HG03159 (cell line): ENCODE results near the gene PPTC7.
A peak's percentile ranks its signal among the peaks of the same experiment; 100 is the strongest.
"Not testable (repeated sequence)": the region's sequence is repeated elsewhere in the genome, so short reads cannot be mapped to it uniquely, and the experiment has no call there.

Source experiments
- ATAC-seq: cut with Tn5 transposase; IDR thresholded peaks from one replicate; pipeline ENCODE4 v1.9.1; 2021; ENCODE audit warnings: mild to moderate bottlenecking, moderate library complexity; ENCODE audit not compliant: unreplicated experiment

The PPTC7 gene

DNA sequence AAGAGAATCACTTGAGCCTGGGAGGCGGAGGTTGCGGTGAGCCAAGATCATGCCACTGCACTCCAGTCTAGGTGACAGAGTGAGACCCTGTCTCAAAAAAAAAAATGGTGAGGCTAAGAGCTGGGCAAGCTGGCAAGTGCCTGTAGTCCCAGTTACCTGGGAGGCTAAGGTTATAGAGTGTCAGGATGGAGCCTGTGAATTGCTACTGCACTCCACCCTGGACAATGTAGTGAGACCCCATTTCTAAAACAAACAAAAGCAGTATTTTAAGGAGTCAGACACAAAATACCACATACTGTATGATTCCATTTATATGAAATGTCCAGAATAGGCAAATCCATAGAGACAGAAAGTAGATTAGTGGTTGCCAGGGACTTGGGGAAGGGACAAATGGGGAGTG, 4.0 kb upstream of the PPTC7 start:
- not testable (repeated sequence) for ATAC-seq

DNA sequence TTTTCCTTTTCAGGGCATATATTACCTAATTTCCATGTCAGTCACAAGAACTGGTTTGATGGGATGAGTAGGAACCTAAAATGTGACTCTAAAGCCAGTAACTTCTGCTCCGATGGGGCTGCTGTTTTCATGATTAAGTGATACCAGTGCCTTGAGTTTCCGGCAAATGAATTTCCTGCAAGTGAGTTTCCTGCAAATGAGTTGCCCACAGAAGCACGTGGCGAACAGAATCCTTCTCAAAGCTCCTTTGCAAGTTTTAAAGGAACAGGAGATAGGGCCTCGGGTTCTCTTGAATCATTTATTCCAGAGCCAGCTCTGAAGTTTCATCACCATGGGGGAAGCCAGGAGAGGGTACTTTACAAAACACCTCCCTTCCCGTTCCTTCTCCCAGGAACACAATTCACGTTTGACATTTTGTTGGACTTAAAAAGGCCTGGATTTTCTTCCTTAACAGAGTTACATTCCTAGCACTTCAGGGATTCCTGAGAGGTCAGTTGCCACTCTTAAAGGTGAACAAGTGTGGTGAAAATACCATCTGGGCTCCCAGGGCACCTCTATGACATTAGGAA, 2.2 kb upstream of the PPTC7 start:
- no peak for ATAC-seq

DNA sequence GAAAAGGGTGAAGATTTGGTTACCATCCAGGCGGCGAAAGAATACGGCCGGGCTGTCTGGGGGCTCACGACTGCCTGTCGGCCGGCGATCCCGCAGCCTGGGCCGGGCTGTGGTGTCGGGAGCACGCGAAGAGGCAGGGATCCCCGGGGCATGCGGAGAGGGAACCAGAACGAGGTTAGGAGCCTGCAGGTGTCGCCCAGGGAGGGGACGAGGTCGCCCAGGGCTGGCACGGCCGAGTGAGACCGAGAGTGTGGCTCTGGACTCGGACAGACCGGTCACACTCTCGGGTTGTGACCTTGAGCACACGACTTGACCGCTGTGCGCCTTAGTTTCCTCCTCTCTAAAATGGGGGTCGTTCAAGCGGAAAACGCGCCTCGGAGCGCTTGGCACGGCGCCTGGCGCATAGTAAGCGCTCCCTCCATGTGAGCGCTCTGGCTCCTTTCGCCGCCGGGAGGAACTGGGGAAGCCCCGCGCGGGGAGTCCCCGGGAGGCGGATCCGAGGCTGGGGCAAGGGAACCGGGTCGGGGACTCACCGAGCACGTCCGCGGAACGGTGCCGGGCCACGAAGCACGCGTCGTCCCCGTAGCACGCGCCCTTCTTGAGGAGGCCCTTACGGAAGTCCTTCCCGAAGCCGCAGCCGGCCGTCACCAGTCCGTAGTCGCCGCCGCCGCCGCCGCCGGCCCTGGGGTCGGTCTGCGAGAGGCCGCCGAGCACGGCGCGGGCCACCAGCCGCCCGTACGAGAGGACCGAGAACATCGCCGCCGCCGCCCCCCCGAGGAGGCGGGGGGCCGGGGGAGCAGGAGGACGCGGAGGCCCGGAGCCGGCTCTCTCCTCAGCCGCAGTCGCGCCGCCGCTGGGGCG, 612 bp downstream of the PPTC7 start:
- peak; percentile 38 for ATAC-seq

DNA sequence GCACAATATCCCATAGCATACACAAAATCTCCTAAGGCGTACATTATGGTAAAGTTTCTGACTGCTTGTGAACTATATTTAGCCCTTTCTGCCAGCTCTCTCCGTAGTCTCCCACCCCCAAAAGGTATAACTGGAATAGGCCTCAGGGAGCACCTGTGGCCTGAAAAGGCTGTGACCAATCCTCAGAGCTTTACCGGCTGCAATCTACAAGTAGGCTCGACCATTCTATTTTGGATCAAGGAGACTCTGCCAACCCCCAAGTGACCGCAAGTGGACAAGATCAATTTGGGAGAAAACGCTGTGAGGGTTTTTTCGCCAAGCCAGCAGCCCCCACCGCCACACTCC, 1.2 kb downstream of the PPTC7 start:
- no peak for ATAC-seq

DNA sequence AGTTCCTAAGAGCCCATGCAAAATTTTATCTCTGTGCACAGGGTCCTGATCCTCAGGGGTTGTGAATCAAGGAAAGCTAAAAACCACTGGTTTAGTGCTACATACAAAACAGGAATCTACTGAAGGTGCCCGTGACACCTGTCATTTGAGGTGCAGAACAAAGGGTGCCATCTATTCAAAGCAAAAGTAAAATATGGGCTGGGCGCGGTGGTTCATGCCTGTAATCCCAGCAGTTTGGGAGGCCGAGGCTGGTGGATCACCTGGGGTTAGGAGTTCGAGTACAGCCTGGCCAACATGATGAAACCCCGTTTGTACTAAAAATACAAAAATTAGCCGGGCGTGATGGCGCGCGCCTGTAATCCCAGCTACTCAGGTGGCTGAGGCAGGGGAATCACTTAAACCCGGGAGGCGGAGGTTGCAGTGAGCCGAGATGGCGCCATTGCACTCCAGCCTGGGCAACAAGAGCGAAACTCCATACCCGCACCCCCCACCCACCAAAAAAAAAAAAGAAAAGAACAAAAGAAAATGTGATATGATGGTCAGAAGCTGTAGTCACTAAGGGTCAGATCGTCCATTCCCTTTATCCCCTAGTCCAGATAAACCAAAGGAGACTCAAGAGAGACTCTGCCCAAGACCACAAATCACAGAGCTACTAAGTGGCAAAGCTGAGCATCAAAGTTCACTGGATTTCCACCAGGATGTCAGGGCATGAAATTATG, 3.4 kb downstream of the PPTC7 start:
- no peak for ATAC-seq

DNA sequence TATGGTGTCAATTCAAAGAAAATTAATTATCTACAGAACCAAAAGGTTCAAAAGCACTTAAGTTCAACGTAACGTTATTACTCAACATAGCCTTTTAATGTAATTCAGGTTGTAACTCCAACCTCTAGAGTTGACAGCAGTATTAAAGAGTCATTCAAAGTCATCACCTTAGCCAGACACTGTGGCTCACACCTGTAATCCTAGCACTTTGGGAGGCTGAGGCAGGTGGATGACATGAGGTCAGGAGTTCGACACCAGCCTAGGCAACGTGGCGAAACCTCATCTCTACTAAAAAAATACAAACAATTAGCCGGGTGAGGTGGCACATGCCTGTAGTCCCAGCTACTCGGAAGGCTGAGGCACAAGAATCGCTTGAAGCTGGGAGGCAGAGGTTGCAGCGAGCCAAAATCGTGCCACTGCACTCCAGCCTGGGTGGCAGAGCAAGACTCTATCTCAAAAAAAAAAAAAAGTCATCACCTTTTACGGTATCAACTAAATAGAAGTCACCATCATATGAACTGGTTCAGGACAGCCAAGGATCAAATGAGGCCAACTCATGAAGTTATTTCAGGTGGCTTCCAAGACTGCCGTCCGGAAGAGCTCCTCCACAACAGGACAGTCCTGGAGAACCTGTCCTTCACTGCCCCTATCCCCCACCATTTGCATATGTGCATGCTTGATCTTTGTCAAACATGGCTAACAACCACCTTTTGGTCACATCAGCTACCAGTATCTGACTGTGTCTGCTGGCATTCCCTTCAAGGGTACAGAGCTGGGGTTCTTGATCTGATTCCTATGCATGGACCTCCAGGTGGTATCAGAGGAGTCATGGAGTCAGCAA, 4.2 kb downstream of the PPTC7 start:
- ATAC-seq = no peak

DNA sequence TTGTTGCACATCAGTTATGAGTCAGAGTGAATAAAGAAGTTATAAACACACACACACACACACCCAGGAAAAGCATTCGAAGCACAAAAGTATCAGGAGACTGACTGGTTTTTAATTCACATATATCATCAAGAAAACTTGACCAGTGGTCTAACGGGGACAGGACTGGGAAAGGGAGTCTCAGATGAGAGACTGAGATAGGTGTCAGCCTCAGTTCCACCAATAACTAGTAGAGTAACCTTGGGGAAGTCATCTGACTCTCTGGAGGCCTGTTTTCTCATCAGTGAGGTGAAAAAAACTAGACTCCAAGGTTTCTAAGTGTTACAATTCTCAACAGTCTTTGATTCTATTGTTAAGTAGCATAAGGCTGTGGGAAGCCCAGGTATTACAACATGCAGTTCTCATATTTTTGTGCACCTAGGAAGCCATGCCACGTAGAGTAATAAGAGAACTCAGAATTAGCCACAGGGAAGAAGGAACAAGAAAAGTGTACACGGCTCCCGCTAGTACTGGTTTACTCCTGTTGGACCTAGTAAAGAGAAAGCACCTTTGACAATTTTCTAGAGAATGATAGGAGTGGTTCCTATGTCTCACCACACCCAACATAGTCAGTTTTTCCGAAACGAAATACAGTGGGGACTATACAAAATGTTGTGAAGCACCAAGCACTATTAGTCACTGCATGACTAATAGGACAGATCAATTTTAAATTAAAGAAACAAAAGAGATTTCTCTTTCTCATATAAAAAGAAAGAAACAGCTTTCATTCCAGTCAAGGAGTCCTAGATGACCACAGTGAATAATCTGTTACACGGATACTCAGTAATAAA, 5.0 kb downstream of the PPTC7 start:
- ATAC-seq = no peak

DNA sequence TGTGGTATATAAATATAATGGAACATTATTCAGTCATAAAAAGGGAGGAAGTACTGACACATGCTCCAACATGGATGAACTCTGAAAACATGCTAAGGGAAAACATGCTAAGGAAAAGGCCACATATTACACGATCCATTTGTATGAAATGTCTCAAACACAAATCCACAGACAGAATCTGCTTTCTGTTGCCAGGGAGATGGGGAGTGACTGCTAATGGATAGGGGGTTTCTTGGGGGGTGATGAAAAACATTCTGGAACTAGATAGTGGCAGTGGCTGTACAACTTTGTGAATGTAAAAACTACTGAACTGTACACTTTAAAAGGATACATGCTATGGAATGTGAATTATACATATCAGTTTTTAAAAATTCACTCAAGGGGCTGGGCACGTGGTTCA, 6.6 kb downstream of the PPTC7 start:
- no peak for ATAC-seq

DNA sequence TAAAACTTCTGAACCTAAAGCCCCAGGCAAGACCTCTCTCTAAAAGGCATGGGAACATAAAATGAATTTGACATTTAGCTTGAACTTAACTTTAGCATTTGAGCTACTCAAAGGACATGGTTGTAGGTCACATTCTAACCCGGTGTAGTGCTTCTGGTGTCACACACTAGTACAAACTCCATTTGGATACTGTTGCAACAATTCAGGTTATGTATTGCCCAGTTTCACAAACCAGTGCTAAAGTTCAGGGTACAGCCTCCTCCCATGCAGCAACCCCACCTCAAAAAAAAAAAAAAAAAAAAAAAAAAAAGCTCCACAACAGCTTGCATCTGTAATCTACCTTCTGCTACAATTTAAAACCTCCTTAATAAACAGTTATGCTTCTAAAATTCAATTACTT, 7.8 kb downstream of the PPTC7 start:
- ATAC-seq = no peak

DNA sequence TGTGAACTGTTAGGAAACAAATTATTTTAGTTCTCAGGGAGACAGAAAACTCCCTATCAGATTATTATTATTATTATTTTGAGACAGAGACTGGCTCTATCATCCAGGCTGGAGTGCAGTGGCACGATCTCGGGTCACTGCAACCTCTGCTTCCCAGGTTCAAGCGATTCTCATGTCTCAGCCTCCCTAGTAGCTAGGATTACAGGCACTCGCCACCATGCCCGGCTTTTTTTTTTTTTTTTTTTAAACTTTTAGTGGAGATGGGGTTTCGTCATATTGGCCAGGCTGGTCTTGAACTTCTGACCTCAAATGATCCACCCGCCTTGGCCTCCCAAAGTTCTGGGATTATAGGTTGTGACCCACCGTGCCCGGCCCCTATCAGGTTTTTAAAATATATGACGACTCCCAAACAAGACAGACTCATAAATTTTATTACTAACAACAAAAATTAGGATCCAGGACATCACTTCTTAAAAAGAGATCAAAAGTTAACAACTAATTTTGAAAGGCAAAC, 8.3 kb downstream of the PPTC7 start:
- not testable (repeated sequence) for ATAC-seq

DNA sequence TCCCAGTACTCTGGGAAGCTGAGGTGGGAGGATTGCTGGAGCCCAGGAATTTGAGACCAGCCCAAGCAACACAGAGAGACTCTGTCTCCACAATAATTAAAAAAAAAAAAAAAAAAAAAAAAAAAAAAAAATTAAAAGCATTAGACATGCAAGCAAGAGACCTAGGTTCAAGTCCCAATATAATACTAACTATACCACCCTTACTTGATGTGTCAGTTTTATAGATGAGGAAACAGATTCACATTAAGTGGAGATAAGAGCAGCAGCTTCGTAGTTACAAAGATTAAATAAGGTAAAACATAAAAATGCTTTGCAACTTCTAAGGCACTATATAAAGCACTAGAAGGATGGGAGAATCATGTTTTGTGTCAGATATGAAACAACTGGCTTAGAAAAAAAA, 9.1 kb downstream of the PPTC7 start:
- no peak for ATAC-seq

DNA sequence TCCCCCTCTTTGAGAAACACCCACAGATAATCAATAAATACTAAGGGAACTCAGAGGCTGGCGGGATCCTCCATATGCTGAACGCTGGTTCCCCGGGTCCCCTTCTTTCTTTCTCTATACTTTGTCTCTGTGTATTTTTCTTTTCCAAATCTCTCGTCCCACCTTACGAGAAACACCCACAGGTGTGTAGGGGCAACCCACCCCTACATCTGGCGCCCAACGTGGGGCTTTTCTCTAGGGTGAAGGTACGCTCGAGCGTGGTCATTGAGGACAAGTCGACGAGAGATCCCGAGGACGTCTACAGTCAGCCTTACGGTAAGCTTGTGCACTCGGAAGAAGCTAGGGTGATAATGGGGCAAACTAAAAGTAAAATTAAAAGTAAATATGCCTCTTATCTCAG, 12.3 kb downstream of the PPTC7 start:
- not testable (repeated sequence) for ATAC-seq

DNA sequence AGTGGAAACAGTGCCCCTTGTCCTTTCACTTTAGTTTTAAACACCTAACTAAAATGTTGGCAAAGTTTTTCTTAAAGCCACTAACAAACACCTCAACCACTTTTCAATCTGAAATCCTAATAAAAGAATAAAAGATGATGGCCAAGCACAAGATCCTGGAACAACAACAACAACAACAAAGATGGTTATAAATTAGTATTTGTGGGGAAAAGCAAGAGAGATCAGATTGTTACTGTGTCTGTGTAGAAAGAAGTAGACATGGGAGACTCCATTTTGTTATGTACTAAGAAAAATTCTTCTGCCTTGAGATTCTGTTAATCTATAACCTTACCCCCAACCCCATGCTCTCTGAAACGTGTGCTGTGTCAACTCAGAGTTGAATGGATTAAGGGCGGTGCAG, 13.3 kb downstream of the PPTC7 start:
- ATAC-seq = not testable (repeated sequence)

DNA sequence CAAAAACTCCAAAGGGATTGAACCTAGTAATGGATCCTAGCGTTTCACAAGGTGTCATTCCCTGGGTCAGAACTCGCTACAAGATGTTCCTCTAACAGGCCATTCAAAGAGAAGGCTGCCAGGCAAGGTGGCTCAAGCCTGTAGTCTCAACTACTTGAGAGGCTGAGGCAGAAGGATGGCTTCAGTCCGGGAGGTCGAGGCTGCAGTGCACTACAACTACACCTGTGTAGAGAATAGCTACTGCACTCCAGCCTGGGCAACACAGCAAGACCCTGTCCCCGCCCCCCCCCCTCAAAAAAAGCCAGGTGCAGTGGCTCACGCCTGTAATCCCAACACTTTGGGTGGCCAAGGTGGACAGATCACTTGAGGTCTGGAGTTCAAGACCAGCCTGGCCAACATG, 14.4 kb downstream of the PPTC7 start:
- no peak for ATAC-seq

DNA sequence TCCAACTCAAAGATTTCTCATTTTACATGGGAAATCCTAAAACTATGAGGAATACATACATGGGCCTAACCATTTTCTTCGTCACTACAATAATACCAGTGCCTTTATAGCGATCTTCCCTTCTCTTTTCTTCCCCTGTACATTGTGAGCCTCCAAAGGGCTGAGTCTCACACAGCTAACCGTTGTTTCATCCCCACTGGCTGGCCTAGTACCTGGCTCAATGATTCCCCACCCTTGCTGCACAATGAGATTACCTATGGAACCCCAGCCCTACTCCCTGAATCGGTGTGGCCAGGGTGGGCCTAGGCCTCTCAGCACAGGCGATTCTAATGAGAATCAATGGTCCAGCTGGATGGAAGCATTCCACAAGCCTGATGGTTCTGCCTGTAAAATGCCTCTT, 16.1 kb downstream of the PPTC7 start:
- ATAC-seq = no peak

DNA sequence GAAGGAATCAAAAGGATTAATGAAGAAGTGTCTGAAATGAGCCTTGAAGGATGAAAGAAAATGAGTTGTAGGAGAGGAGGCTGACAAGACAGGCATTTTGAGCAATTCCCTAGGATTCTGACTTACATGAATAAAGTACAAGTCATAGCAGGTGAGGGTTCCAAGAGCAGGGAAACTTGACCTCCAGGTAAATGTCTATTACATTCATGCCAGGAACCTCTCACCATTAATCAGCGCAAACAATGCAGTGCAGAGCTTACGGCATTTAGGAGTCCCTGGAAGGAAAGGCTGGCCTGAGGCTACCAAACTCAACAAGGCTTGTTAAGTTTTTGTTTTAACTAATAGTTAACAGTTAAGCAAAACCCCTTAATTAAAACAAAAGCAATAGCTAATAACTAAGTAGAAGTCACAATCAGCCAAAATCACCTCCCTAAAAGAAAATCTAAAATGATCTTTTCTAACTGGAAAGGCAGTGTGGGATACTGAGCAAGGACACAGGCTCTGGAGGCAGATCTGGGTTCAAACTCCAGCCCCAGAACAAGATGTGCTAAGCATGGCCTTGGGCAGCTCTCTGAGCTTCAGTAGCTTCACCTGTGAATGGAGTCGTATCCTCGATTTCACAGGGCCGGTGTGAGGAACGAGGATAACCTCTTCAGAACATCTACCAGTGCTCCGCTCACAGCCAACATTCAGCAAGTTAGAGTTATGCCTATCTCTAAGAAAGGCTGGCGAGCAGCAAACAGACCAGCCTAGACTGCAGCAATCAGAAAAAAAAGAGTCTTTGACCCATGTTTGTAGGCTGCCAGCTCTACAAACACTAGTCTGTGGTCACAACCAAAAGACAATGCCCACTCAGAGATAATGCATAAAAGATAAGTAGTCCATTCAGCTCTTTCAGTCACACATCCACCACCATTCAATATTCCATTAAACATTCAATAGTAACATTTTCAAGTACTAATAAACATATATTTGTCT, 16.9 kb downstream of the PPTC7 start:
- ATAC-seq = no peak

DNA sequence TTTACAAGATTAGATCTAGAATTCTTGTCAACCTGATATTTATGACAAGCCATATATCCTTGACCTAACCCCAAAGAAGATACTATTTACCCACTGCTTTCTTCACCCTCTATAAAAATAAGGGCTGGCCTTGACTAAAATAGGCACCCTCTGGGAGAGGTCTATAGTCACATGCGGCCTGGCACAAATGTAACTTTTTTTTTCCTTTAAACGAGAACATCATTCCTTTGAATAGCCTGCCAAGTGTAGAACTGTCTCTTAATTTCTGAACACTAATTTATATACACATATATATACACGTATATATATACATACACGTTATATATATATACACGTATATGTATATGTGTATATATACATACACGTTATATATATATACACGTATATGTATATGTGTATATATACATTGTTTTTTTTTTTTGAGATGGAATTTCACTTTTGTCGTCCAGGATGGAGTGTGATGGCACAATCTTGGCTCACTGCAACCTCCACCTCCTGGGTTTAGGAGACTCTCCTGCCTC, 18.6 kb downstream of the PPTC7 start:
- ATAC-seq = no peak

DNA sequence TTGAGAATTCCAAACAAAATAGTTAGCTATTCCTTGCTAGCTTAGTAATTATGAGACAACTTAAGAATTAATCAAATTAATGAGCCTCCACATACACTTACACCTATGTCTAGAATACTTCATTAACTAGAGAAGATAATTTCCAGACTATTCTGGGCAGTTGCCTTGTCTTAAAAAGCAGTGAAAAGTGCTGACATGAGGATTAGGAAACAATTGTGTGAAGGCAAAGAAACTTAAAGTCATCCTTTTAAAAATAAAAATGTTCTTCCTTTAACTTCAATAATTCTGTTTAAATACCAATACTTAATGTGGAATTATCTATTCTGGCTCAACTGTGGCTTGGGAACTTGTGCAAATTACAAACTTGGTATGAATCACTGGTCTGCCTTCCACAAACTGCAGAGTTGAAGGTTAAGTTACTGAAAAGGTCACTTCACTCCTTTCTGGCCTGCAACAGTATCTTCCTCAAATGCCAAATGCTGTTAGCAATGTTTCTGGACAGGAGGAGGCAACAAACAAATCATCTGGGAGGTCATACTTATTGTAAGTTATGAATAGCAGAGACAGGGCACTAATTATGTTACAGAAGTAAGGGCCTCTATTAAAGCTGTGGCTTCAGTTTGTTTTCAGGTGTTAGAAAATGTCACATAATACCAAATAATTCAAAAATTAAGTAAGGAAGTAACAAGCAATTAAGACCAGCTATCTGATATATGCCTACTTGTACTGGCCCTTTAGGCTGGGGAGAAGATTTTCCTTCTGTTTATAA, 19.2 kb downstream of the PPTC7 start:
- no peak for ATAC-seq
